Activated CD4-positive, alpha-beta T cell treated with anti-CD3 and anti-CD28 coated beads, Interleukin-2, amount 10 ng/mL, durations not matched to agents 24 days and 14 days (primary cell): Measurements from ENCODE around the gene HIVEP1. TPM values are rescaled to one million over a fixed set of nuclear protein-coding genes. Genes with fewer than 3 reads are reported as not detected.
A peak's percentile ranks its signal among the peaks of the same experiment; 100 is the strongest.
"Not testable (repeated sequence)": the region's sequence is repeated elsewhere in the genome, so short reads cannot be mapped to it uniquely, and the experiment has no call there.

ENCODE experiments used
- DNase-seq: peaks from one replicate; pipeline ENCODE4 v3.0.0; 2022
- H3K27ac Mint-ChIP-seq: one replicate; pipeline ENCODE4 v1.8.0; 2022; ENCODE audit warnings: mild to moderate bottlenecking, mixed read lengths
- H3K27me3 Mint-ChIP-seq: one replicate; pipeline ENCODE4 v1.8.0; 2022; ENCODE audit warnings: mixed read lengths
- H3K36me3 Mint-ChIP-seq: one replicate; pipeline ENCODE4 v1.8.0; 2022; ENCODE audit warnings: low read depth, mild to moderate bottlenecking, mixed read lengths
- H3K4me1 Mint-ChIP-seq: one replicate; pipeline ENCODE4 v1.8.0; 2021; ENCODE audit warnings: mixed read lengths
- H3K4me3 Mint-ChIP-seq: one replicate; pipeline ENCODE4 v1.8.0; 2022; ENCODE audit warnings: mild to moderate bottlenecking, moderate library complexity, mixed read lengths
- H3K9me3 Mint-ChIP-seq: one replicate; pipeline ENCODE4 v1.8.0; 2021; ENCODE audit warnings: mixed read lengths
- intact Hi-C: fragments of 100-400 bp; cut with micrococcal nuclease; formaldehyde crosslinking; loops from one replicate; pipeline ENCODE4 v1.15.1; 2023
- total RNA-seq: library from RNA; stranded (reverse); gene quantifications from 2 replicates; pipeline ENCODE4 v1.2.3, GENCODE V29; 2022

The HIVEP1 gene
- total RNA-seq, 1 donor from 2014 or later = 55.3 TPM

DNA sequence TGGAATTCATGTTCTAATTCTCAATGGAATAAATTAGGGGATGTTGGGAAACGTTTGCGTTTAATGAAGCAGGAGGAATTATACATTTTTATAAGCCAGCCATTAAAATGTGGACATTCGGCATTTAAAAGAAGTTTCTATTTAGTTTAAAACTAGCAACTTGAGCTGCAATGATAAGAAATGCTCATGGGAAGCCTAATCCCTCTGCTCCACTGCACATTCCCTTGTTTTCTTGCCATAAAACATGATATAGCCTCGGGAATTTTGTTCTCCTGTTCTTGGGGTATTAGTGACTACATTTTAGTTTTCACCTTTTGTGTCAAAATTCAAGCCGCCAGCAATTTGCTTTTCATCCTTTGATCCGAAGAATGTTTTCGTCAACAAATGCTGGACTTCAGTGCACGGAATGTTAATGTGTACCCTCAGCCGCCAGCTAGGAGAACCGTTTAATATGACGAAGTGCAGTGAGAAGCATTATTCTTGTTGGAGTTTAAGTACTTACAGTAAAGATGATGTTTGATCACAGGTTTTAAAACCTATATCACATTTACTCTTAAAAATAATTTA, 137.9 kb downstream of the HIVEP1 start:
- Mint-ChIP-seq H3K36me3 (peaks cover 23% of the 10 kb centered on the region), H3K4me3 (no peak overlapping the region), H3K27ac (no peak overlapping the region), H3K4me1 (peaks cover 21% of the 10 kb centered on the region), H3K27me3 (no peaks in the 10 kb centered on the region), H3K9me3 (no peaks in the 10 kb centered on the region)
- intact Hi-C loops = loop anchor here (2.0 kb wide), 1 partner anchor 139 kb away; no protein-coding TSS in a partner anchor
- DNase-seq = no peak

GRCh38 chr6:12150812-12151432, 138.8 kb downstream of the HIVEP1 start:
- intact Hi-C loops = loop anchor here (2.0 kb wide), 1 partner anchor 138 kb away; no protein-coding TSS in a partner anchor
- Mint-ChIP-seq H3K27ac (no peak overlapping the region), H3K9me3 (no peaks in the 10 kb centered on the region), H3K4me3 (no peak overlapping the region), H3K36me3 (peaks cover 25% of the 10 kb centered on the region), H3K27me3 (no peaks in the 10 kb centered on the region), H3K4me1 (peaks cover 21% of the 10 kb centered on the region)
- DNase-seq = peak; percentile 78

DNA sequence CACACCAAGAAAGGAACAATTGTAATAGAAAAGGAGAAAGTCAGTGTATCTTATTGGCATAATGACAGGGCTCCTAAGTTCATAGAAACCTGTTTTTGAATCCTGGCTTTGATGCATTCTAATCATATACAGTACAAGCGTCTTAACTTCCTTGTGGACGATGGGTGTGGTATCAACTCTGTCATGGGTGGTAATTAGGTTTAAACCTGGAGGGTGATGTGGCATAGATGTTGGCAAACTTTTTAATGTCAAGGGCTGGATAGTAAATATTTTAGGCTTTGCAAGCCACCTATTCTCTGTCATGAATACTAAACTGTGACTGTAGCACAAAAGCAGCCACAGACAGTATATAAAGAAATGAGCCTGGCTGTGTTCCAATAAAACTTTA, 139.3 kb downstream of the HIVEP1 start:
- no peak for DNase-seq
- Mint-ChIP-seq H3K36me3 (peaks cover 27% of the 10 kb centered on the region), H3K27ac (no peak overlapping the region), H3K4me3 (no peak overlapping the region), H3K4me1 (peaks cover 21% of the 10 kb centered on the region), H3K27me3 (no peaks in the 10 kb centered on the region), H3K9me3 (no peaks in the 10 kb centered on the region)
- intact Hi-C loops = loop anchor here (2.0 kb wide), 1 partner anchor 137 kb away; no protein-coding TSS in a partner anchor

DNA sequence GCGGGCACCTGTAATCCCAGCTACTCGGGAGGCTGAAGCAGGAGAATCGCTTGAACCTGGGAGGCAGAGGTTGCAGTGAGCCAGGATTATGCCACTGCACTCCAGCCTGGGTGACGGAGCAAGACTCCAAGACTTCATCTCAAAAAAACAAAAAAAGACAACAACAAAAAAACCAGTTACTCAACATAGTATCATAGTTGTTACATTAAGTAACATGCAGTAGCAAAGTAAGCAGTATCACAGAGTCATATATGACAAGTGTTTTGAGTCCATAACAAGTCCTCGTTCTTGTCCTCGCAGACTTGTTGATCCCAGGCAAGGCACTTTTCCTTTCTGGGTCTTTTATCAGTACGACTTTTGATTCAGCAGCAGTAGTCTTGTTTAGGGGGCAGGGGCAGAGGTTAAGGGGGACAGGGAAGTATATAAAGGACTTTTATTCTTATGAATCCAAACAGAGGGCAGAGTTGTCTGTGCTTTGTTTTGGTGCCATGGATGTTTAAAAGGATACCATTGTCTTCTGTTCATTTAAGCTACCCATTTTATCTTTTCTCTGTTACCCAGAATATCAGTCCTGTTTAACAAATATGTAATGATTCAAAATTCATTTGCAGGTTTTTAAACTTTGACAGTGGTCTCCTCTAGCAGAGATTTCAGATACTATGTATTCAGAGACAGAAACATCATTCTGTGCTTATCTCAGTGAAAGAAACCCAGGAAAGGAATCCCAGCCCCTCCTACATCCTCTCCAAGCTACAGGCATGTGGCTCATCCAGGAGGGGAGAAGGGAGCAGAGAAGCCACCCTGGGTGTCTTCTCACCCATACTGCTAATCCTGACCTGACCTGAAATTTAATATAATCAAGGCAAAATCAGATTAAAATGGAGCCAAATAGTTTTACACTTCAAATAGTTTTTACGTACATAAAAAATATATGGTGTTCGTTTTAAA, 140.2 kb downstream of the HIVEP1 start:
- intact Hi-C loops = no loop called here
- no peak for DNase-seq
- Mint-ChIP-seq H3K27ac (no peak overlapping the region), H3K27me3 (no peaks in the 10 kb centered on the region), H3K9me3 (no peaks in the 10 kb centered on the region), H3K4me3 (no peak overlapping the region), H3K4me1 (peaks cover 23% of the 10 kb centered on the region), H3K36me3 (peaks cover 22% of the 10 kb centered on the region)

GRCh38 chr6:12155769-12156168, 143.7 kb downstream of the HIVEP1 start:
- H3K9me3 Mint-ChIP-seq, intact Hi-C loops, H3K27ac Mint-ChIP-seq, DNase-seq, H3K27me3 Mint-ChIP-seq, H3K4me3 Mint-ChIP-seq: not testable (repeated sequence)
- Mint-ChIP-seq H3K4me1 (peaks cover 17% of the 10 kb centered on the region), H3K36me3 (peaks cover 28% of the 10 kb centered on the region)

DNA sequence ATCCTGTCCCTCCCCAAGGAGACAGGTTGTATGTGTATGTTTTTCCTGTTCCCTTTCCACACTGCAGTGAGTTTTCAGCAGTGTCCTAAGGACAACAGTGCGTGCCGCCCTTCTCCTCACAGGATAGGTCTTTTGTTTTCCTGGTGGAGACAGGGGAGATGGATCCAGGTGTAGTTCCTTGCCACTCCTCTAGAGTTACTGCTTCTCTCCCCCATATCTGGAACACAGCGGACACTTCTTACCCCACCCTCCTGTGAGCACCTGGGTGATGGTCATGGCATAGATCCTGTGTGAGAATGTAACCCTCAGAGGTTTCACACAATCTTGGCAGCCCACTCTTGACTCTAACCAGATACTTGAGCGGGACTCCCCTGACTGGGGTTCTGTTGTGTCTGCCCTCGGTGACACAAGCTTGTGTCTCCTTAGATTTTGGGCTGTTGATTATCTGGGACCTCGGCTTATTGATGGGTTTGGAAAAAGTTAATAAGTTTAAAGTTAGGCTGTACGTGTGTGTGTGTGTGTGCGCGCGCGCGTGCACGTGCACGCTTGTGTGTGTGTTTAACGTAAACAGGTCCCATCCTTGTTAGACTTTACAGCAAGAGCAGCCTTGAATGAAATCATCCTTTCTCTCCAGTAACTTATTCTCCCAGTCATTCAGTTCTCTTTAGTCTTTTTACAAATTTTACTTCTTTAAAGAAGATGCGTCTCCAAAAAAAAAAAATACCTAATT, 146.7 kb downstream of the HIVEP1 start:
- intact Hi-C loops = no loop called here
- no peak overlapping the region for H3K4me3 Mint-ChIP-seq
- H3K4me1 Mint-ChIP-seq = peaks cover 40% of the 10 kb centered on the region
- H3K36me3 Mint-ChIP-seq = peaks cover 49% of the 10 kb centered on the region
- DNase-seq = peak; percentile 47
- H3K27ac Mint-ChIP-seq = no peak overlapping the region
- no peaks in the 10 kb centered on the region for H3K27me3 Mint-ChIP-seq
- no peaks in the 10 kb centered on the region for H3K9me3 Mint-ChIP-seq

GRCh38 chr6:12160326-12160725, 148.2 kb downstream of the HIVEP1 start:
- Mint-ChIP-seq H3K9me3 (no peaks in the 10 kb centered on the region), H3K27me3 (no peaks in the 10 kb centered on the region), H3K27ac (no peak overlapping the region), H3K36me3 (peaks cover 46% of the 10 kb centered on the region), H3K4me1 (peaks cover 41% of the 10 kb centered on the region), H3K4me3 (no peak overlapping the region)
- DNase-seq = peak; percentile 30
- intact Hi-C loops = no loop called here

DNA sequence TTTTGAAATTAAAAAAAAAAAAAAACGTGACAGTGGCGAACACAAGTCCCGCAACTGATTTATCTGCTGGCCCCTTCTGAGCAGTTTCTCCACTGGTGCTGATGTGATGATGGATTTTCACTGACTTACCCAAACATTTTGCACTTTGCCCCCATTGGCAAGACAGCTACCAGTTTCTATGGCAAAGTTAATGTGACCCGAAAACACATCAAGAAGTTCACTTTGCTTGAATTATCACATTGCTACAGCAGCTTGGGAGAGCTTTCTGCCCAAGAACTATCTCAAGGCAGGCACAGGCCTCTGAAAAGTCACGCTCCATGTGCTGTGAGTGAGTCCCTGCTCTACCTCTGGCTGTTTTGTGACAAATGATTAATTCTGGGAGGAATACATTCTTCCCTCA, 150.1 kb downstream of the HIVEP1 start:
- no peaks in the 10 kb centered on the region for H3K27me3 Mint-ChIP-seq
- no peak overlapping the region for H3K27ac Mint-ChIP-seq
- H3K36me3 Mint-ChIP-seq = peaks cover 40% of the 10 kb centered on the region
- intact Hi-C loops = no loop called here
- no peak overlapping the region for H3K4me3 Mint-ChIP-seq
- no peak for DNase-seq
- peaks cover 36% of the 10 kb centered on the region for H3K4me1 Mint-ChIP-seq
- H3K9me3 Mint-ChIP-seq = no peaks in the 10 kb centered on the region

GRCh38 chr6:12163149-12163548, 151.0 kb downstream of the HIVEP1 start:
- intact Hi-C loops = no loop called here
- peak overlapping the region; percentile 44 for H3K4me3 Mint-ChIP-seq
- H3K4me1 Mint-ChIP-seq = peaks cover 33% of the 10 kb centered on the region
- peaks cover 32% of the 10 kb centered on the region for H3K36me3 Mint-ChIP-seq
- DNase-seq = peak; percentile 88
- no peaks in the 10 kb centered on the region for H3K27me3 Mint-ChIP-seq
- H3K9me3 Mint-ChIP-seq = no peaks in the 10 kb centered on the region
- no peak overlapping the region for H3K27ac Mint-ChIP-seq

DNA sequence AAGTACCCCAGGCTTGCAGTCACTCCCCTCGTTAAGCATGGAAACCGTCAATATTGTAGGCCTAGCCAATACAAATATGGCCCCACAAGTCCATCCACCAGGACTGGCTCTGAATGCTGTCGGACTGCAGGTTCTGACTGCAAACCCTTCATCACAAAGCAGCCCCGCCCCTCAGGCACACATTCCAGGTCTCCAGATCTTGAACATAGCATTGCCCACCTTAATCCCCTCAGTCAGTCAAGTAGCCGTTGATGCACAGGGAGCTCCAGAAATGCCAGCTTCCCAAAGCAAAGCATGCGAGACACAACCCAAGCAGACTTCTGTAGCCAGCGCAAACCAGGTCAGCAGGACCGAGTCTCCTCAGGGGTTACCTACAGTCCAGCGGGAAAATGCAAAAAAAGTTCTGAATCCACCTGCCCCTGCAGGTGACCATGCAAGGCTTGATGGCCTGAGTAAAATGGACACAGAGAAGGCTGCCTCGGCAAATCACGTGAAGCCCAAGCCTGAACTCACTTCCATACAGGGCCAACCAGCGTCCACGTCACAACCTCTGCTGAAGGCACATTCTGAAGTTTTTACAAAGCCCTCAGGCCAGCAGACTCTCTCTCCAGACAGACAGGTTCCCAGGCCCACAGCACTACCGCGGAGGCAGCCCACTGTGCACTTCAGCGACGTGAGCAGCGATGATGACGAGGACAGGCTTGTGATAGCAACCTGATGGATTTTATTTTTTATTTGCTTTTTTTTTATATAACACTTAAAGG, 151.8 kb downstream of the HIVEP1 start:
- H3K4me1 Mint-ChIP-seq = peaks cover 31% of the 10 kb centered on the region
- no peak overlapping the region for H3K27ac Mint-ChIP-seq
- peaks cover 32% of the 10 kb centered on the region for H3K36me3 Mint-ChIP-seq
- intact Hi-C loops = no loop called here
- H3K9me3 Mint-ChIP-seq = no peaks in the 10 kb centered on the region
- no peak for DNase-seq
- H3K4me3 Mint-ChIP-seq = peak overlapping the region; percentile 44
- H3K27me3 Mint-ChIP-seq = no peaks in the 10 kb centered on the region

- intact Hi-C loops = no loop called here
- Mint-ChIP-seq H3K9me3 (no peaks in the 10 kb centered on the region), H3K4me3 (no peak overlapping the region), H3K4me1 (peaks cover 31% of the 10 kb centered on the region), H3K27me3 (no peaks in the 10 kb centered on the region), H3K36me3 (peaks cover 32% of the 10 kb centered on the region), H3K27ac (no peak overlapping the region)
- no peak for DNase-seq
These were observed 152.3 kb downstream of the HIVEP1 start for GRCh38 chr6:12164508-12164770.

DNA sequence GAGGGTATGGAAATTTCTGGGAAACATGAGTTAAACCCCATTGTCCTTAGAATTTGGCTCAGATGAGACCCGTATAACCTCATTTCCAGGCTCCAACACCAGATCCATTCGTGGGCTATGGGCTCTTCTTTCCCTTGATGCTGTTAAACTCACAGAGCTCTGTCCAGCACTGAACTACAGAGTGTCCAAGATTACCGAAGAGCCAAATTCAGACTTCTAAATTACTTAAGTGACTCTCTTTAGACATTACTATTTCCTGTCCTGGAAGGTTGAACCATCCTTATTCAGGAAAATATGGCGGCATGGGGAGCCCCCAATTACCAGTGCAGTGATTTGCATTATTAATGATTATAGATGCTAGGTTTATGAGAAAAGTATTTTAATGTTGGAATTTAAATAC, 153.2 kb downstream of the HIVEP1 start:
- Mint-ChIP-seq H3K4me1 (peaks cover 27% of the 10 kb centered on the region), H3K4me3 (no peak overlapping the region), H3K27ac (no peak overlapping the region), H3K36me3 (peaks cover 29% of the 10 kb centered on the region), H3K9me3 (no peaks in the 10 kb centered on the region), H3K27me3 (no peaks in the 10 kb centered on the region)
- DNase-seq = no peak
- intact Hi-C loops = no loop called here

DNA sequence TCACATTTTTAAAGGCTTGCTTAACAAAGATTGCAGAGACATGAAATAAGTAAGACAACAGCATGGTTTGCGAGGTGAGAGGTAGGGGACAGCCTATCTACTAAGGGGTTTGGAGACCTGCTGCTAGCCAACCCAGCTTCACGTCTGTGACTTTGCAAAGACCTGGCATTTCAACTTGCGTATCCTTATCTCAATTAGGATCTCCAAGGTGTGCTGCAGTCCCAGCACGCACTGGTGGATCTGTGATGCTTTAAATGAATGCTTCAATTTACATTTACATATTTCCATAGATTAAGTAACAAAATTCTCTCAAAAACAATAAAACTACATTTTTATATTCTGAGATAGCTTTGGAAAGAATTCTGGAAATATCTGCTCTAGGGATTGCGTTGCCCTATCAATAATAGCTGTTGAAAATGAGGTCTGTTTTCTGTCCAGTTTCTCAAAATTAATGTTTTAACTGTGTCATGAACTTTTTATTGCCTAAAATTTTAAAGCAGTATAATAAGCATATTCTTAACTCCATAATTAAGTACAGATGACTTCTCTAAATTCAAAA, 153.7 kb downstream of the HIVEP1 start:
- H3K27me3 Mint-ChIP-seq = no peaks in the 10 kb centered on the region
- intact Hi-C loops = no loop called here
- H3K4me3 Mint-ChIP-seq = no peak overlapping the region
- peaks cover 26% of the 10 kb centered on the region for H3K4me1 Mint-ChIP-seq
- no peaks in the 10 kb centered on the region for H3K9me3 Mint-ChIP-seq
- no peak for DNase-seq
- H3K27ac Mint-ChIP-seq = no peak overlapping the region
- H3K36me3 Mint-ChIP-seq = peaks cover 28% of the 10 kb centered on the region
